ENCODE results near the gene RPS6KA5. TPM values are rescaled to one million over a fixed set of nuclear protein-coding genes. Genes with fewer than 3 reads are reported as not detected.
A peak's percentile ranks its signal among the peaks of the same experiment; 100 is the strongest.

Gene RPS6KA5
- total RNA-seq, 4 donors from 2014 or later, result 3.8 to 20.0 (median 14.8) TPM

DNA sequence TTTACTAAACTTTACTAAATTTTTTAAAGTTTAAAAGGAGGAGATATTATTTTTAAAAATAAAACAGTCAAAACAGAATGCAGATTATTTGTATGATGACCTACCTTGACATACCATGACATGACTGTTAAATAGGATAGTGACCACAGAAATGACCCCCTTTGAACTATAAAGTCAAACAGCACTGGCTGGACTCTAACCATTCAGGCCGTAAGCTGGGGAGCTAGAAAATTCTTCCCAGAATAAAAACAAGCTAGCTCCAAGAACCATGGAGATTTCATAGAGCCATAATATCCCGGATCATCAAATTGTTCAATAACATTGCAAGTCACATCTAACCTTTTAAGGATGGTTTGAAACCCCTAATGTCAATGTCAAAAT is 50.3 kb downstream of the RPS6KA5 start:
- H3K36me3 ChIP-seq, result no peaks in the 10 kb centered on the region
- peaks cover 0 to 6% of the 10 kb centered on the region in 2 donors for H3K4me1 ChIP-seq
- no peak overlapping the region for H3K4me3 ChIP-seq
- intact Hi-C loops (cut with DNase I; ENCODE audit: low total_unique reads), result no loop called here
- H3K27me3 ChIP-seq, result no peaks in the 10 kb centered on the region
- DNase-seq, result no peak
- TF ChIP-seq POLR2A (IDR thresholded peaks at IDR 0.05), result no peak
- TF ChIP-seq, protein P1, sequence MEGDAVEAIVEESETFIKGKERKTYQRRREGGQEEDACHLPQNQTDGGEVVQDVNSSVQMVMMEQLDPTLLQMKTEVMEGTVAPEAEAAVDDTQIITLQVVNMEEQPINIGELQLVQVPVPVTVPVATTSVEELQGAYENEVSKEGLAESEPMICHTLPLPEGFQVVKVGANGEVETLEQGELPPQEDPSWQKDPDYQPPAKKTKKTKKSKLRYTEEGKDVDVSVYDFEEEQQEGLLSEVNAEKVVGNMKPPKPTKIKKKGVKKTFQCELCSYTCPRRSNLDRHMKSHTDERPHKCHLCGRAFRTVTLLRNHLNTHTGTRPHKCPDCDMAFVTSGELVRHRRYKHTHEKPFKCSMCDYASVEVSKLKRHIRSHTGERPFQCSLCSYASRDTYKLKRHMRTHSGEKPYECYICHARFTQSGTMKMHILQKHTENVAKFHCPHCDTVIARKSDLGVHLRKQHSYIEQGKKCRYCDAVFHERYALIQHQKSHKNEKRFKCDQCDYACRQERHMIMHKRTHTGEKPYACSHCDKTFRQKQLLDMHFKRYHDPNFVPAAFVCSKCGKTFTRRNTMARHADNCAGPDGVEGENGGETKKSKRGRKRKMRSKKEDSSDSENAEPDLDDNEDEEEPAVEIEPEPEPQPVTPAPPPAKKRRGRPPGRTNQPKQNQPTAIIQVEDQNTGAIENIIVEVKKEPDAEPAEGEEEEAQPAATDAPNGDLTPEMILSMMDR (IDR thresholded peaks at IDR 0.05), result no peak
- no peaks in the 10 kb centered on the region for H3K9me3 ChIP-seq
- no peak overlapping the region for H3K27ac ChIP-seq

- no peak overlapping the region for H3K27ac ChIP-seq
- no peaks in the 10 kb centered on the region for H3K36me3 ChIP-seq
- TF ChIP-seq POLR2A (IDR thresholded peaks at IDR 0.05), result no peak
- TF ChIP-seq, protein P1 (IDR thresholded peaks at IDR 0.05), result no peak
- no peaks in the 10 kb centered on the region for H3K9me3 ChIP-seq
- no peak overlapping the region for H3K4me3 ChIP-seq
- no peak for DNase-seq
- H3K27me3 ChIP-seq, result no peaks in the 10 kb centered on the region
- H3K4me1 ChIP-seq, result peaks cover 0 to 6% of the 10 kb centered on the region in 2 donors
- intact Hi-C loops (cut with DNase I; ENCODE audit: low total_unique reads), result no loop called here
Observed at GRCh38 chr14:91009501-91010152, 50.8 kb downstream of the RPS6KA5 start.

DNA sequence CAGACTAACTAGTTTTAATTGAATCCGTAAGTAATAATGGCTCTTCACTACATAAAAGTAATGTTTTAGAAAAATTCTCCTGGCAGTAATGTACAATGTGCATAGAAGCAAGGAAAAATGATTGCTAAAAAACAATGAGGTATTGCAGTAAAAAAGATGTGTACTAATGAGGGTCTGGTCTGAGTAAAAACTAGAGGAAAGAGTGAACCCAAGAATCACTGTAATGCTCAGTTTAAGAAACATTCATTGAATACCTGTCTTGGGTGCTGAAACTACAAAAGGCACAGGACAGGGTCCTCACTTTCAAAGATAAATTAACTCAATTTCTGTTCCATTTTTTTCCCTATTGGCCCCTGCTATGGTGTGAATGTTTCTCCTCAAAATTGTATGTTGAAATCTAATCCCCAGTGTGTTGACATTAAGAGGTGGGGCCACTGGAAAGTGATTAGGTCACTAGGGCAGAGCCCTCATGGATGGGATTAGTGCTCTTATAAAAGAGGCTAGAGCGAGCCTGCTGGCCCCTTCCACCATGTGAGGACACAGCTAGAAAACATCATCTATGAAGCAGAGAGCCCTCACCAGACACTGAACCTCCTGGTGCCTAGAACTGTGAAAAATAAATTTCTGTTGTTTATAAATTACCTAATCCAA is 51.6 kb downstream of the RPS6KA5 start:
- TF ChIP-seq, protein P1 (IDR thresholded peaks at IDR 0.05), result no peak
- TF ChIP-seq POLR2A (IDR thresholded peaks at IDR 0.05), result no peak
- peaks cover 0 to 6% of the 10 kb centered on the region in 2 donors for H3K4me1 ChIP-seq
- no peak overlapping the region for H3K27ac ChIP-seq
- no peak for DNase-seq
- H3K9me3 ChIP-seq, result no peaks in the 10 kb centered on the region
- no peaks in the 10 kb centered on the region for H3K36me3 ChIP-seq
- H3K4me3 ChIP-seq, result no peak overlapping the region
- intact Hi-C loops (cut with DNase I; ENCODE audit: low total_unique reads), result no loop called here
- H3K27me3 ChIP-seq, result no peaks in the 10 kb centered on the region

- no peak for DNase-seq
- intact Hi-C loops (cut with DNase I; ENCODE audit: low total_unique reads), result no loop called here
- H3K27ac ChIP-seq, result peak overlapping the region in 1 of 2 donors; percentile 39
- no peaks in the 10 kb centered on the region for H3K36me3 ChIP-seq
- H3K9me3 ChIP-seq, result no peaks in the 10 kb centered on the region
- peaks cover 0 to 6% of the 10 kb centered on the region in 2 donors for H3K4me1 ChIP-seq
- H3K27me3 ChIP-seq, result no peaks in the 10 kb centered on the region
- no peak for TF ChIP-seq POLR2A (IDR thresholded peaks at IDR 0.05)
- TF ChIP-seq, protein P1 (IDR thresholded peaks at IDR 0.05), result no peak
- no peak overlapping the region for H3K4me3 ChIP-seq
Observed at GRCh38 chr14:91005716-91006115, 54.7 kb downstream of the RPS6KA5 start.

- intact Hi-C loops (cut with DNase I; ENCODE audit: low total_unique reads), result no loop called here
- peak overlapping the region in 1 of 2 donors; percentile 16 for H3K27ac ChIP-seq
- H3K27me3 ChIP-seq, result no peaks in the 10 kb centered on the region
- no peaks in the 10 kb centered on the region for H3K36me3 ChIP-seq
- H3K4me1 ChIP-seq, result peaks cover 0 to 6% of the 10 kb centered on the region in 2 donors
- no peaks in the 10 kb centered on the region for H3K9me3 ChIP-seq
- no peak overlapping the region for H3K4me3 ChIP-seq
- DNase-seq, result no peak
- no peak for TF ChIP-seq POLR2A (IDR thresholded peaks at IDR 0.05)
- TF ChIP-seq, protein P1 (IDR thresholded peaks at IDR 0.05), result no peak
Observed at GRCh38 chr14:91004987-91005386, 55.5 kb downstream of the RPS6KA5 start.

Measured in uterus (tissue), 4 donors.